CD4-positive, alpha-beta memory T cell (primary cell): ENCODE data around the gene RGP1. TPM values are rescaled to one million over a fixed set of nuclear protein-coding genes. Genes with fewer than 3 reads are reported as not detected.
A peak's percentile ranks its signal among the peaks of the same experiment; 100 is the strongest.

Experiments
- CTCF ChIA-PET: fragments of 350-600 bp; sonication (Branson Sonifier 250); formaldehyde crosslinking; loops from one replicate; lab custom pipeline; 2021; ENCODE audit warnings: inconsistent platforms; ENCODE audit not compliant: partially characterized antibody; lab: Charles Lee
- POLR2A ChIA-PET: fragments of 350-600 bp; sonication (Branson Sonifier 250); formaldehyde crosslinking; loops from one replicate; lab custom pipeline; 2021; ENCODE audit not compliant: partially characterized antibody; lab: Charles Lee
- DNase-seq, 5 donors: peaks; one replicate each; pipeline versions ENCODE4 v3.0.0 to v3.0.0-alpha.2; 2020 to 2022; ENCODE audit warnings: mixed read lengths in 1 of 5
- H3K27ac ChIP-seq: one replicate; pipeline ENCODE4 v1.7.0; 2013; ENCODE audit warnings: low read depth, low read length
- H3K27me3 ChIP-seq: 2 replicates; pipeline ENCODE4 v1.7.0; 2013; ENCODE audit warnings: mild to moderate bottlenecking, low read length, moderate library complexity; ENCODE audit not compliant: insufficient read depth
- H3K36me3 ChIP-seq: 2 replicates; pipeline ENCODE4 v1.7.0; 2013; ENCODE audit warnings: mild to moderate bottlenecking, low read length, moderate library complexity; ENCODE audit not compliant: insufficient read depth
- H3K4me1 ChIP-seq: 2 replicates; pipeline ENCODE4 v1.7.0; 2013; ENCODE audit warnings: mild to moderate bottlenecking, low read length, moderate library complexity; ENCODE audit not compliant: insufficient read depth
- H3K4me3 ChIP-seq, 2 donors: one replicate each; pipeline ENCODE4 v1.7.0; 2013; ENCODE audit warnings: low read length in 2 of 2, mild to moderate bottlenecking in 1 of 2
- H3K9me3 ChIP-seq, 2 donors: one replicate each; pipeline ENCODE4 v1.7.0; 2013; ENCODE audit warnings: low read length in 2 of 2, control low read depth in 1 of 2; ENCODE audit not compliant: control insufficient read depth in 1 of 2
- H3K27ac Mint-ChIP-seq, 7 donors: one replicate each; pipeline ENCODE4 v1.8.0; 2020 to 2021; ENCODE audit warnings: mixed read lengths in 7 of 7, mild to moderate bottlenecking in 6 of 7, inconsistent platforms in 3 of 7, moderate library complexity in 3 of 7
- H3K27me3 Mint-ChIP-seq, 2 donors: one replicate each; pipeline ENCODE4 v1.8.0; 2020 to 2021; ENCODE audit warnings: mixed read lengths in 2 of 2
- H3K36me3 Mint-ChIP-seq, 2 donors: one replicate each; pipeline ENCODE4 v1.8.0; 2020 to 2021; ENCODE audit warnings: mixed read lengths in 2 of 2, inconsistent platforms in 1 of 2, mild to moderate bottlenecking in 1 of 2
- H3K4me1 Mint-ChIP-seq, 4 donors: one replicate each; pipeline ENCODE4 v1.8.0; 2020 to 2021; ENCODE audit warnings: mixed read lengths in 4 of 4, mild to moderate bottlenecking in 1 of 4
- H3K4me3 Mint-ChIP-seq, 8 donors: one replicate each; pipeline ENCODE4 v1.8.0; 2020 to 2021; ENCODE audit warnings: mixed read lengths in 8 of 8, mild to moderate bottlenecking in 7 of 8, moderate library complexity in 6 of 8, inconsistent platforms in 3 of 8
- H3K9me3 Mint-ChIP-seq, 8 donors: one replicate each; pipeline ENCODE4 v1.8.0; 2020 to 2021; ENCODE audit warnings: mixed read lengths in 8 of 8, mild to moderate bottlenecking in 5 of 8, inconsistent platforms in 3 of 8, moderate library complexity in 1 of 8
- intact Hi-C: fragments of 100-400 bp; cut with micrococcal nuclease; formaldehyde crosslinking; loops from one replicate; pipeline ENCODE4 v1.15.1; 2023
- polyA plus RNA-seq, 2 donors: library from polyadenylated mRNA; unstranded; fragments of 300-500 nt; fragmentation: Illumina TruSeq; gene quantifications; one replicate each; pipeline ENCODE4 v1.2.3, GENCODE V29; 2021
- total RNA-seq, 2 experiments: library from RNA; stranded (reverse); gene quantifications; one replicate each; pipeline ENCODE4 v1.2.3, GENCODE V29; 2021

The RGP1 gene
- total and polyA plus RNA-seq, 4 experiments from 2014 or later: 6.1 to 33.8 (median 20.9) TPM

DNA sequence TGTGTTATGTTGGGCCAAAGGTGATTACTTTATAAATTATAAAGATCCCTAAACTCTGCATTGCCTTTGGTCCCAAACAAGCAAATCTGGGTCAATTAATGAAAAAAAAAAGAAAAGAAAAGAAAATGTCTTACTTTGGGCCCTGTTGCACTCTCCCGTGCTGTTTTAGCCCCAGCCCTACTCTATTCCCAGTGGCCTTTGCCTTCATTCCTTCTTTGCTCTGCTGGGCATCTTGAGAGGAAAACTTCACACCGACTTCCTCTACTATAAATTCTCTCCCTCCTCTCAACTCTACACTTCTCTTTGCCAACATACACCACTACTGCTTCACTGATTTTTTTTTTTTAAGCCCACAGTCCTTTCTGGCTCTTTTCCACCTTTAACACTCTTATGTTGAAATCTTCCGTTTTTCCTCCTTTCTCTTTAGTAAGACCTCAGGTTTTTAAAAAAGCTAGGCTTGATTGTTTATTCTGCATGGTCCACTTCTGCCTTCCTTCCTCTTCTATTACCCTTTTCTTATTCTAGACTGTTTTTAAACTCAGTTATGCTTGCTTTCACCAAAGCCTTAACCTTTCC, 9.5 kb downstream of the RGP1 start:
- POLR2A ChIA-PET: interaction anchor here (0.7 to 3.1 kb wide), 5 partner anchors 15 to 112 kb away, joined by 3 to 15 read pairs (median 3); partner anchors contain the start of genes CREB3 and TLN1
- H3K9me3 ChIP-seq: no peaks in the 10 kb centered on the region
- Mint-ChIP-seq H3K36me3 (peaks cover 8 to 14% of the 10 kb centered on the region in 2 donors), H3K27me3 (no peaks in the 10 kb centered on the region), H3K27ac (peak overlapping the region in 6 of 7 donors; percentile 26 to 95 (median 69)), H3K4me3 (peak overlapping the region; percentile 16 to 100 (median 48)), H3K9me3 (peaks cover 0 to 2% (median 0%) of the 10 kb centered on the region in 8 donors), H3K4me1 (peaks cover 25 to 68% (median 51%) of the 10 kb centered on the region in 4 donors)
- H3K4me1 ChIP-seq: peaks cover 22% of the 10 kb centered on the region
- no peak overlapping the region for H3K4me3 ChIP-seq
- DNase-seq: no peak
- intact Hi-C loops: no loop called here
- H3K27me3 ChIP-seq: no peaks in the 10 kb centered on the region
- CTCF ChIA-PET: interaction anchor here (1.0 to 4.0 kb wide), 4 partner anchors 12 to 61 kb away, joined by 3 to 33 read pairs (median 6); partner anchors contain the start of genes GBA2 and RGP1
- no peak overlapping the region for H3K27ac ChIP-seq
- peaks cover 5% of the 10 kb centered on the region for H3K36me3 ChIP-seq

DNA sequence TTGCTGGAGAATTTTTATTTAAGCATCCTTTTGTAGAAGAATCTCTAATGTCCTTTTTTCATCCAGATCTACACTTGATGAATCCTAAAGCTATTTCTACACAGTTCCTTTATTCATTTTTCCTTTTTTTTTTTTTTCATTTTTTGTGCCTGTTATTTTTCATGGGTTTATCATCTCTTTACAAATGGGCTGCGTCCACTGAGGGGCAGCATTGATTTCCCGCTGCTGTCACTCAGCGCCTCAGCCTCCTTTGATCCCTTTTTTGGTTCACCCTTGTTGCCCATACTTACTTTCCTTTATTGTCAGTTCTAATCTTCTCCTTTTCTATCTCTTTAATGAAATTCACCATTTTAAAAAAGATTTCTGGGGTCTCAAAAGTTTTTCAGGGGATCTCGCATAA, 10.7 kb downstream of the RGP1 start:
- H3K4me3 ChIP-seq: no peak overlapping the region
- CTCF ChIA-PET: interaction anchor here (0.6 to 2.5 kb wide), 4 partner anchors 23 to 63 kb away, joined by 3 to 6 read pairs (median 4); no protein-coding TSS in a partner anchor
- Mint-ChIP-seq H3K4me1 (peaks cover 27 to 67% (median 49%) of the 10 kb centered on the region in 4 donors), H3K9me3 (peaks cover 0 to 2% (median 0%) of the 10 kb centered on the region in 8 donors), H3K27ac (peak overlapping the region in 1 of 7 donors; percentile 37), H3K27me3 (no peaks in the 10 kb centered on the region), H3K4me3 (peak overlapping the region in 5 of 8 donors; percentile 12 to 52 (median 13)), H3K36me3 (peaks cover 2 to 9% of the 10 kb centered on the region in 2 donors)
- H3K27ac ChIP-seq: no peak overlapping the region
- no peaks in the 10 kb centered on the region for H3K36me3 ChIP-seq
- H3K9me3 ChIP-seq: no peaks in the 10 kb centered on the region
- DNase-seq: no peak
- intact Hi-C loops: no loop called here
- POLR2A ChIA-PET: no interaction called here
- H3K27me3 ChIP-seq: no peaks in the 10 kb centered on the region
- peaks cover 22% of the 10 kb centered on the region for H3K4me1 ChIP-seq

DNA sequence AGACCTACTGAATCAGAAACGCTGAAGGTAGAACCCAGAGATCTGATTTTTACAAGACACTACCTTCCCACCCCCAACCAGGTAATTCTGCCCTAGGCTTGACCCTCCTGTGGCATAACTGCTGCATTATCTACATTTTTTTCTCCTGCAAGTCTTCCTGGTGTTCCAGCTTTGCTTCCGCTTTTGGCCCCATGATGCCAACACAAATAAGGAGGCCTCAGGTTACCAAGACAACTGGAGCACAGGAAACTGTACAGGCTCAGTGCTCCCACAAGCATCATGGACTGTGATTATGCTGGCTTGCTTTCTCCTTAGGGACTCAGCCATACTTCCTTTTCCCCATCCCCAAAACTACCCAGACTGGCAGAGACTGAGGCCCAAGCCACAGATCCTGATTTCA, 11.6 kb downstream of the RGP1 start:
- Histone ChIP-seq H3K36me3 (no peaks in the 10 kb centered on the region), H3K9me3 (no peaks in the 10 kb centered on the region), H3K4me3 (no peak overlapping the region), H3K27me3 (no peaks in the 10 kb centered on the region), H3K27ac (no peak overlapping the region), H3K4me1 (peaks cover 22% of the 10 kb centered on the region)
- POLR2A ChIA-PET: interaction anchor here (2.1 kb wide), 1 partner anchor 12 kb away, joined by 7 read pairs; the partner anchor contains the start of genes GBA2 and RGP1
- no peak overlapping the region for H3K4me3 Mint-ChIP-seq
- peaks cover 0 to 2% (median 0%) of the 10 kb centered on the region in 8 donors for H3K9me3 Mint-ChIP-seq
- H3K4me1 Mint-ChIP-seq: peaks cover 27 to 66% (median 48%) of the 10 kb centered on the region in 4 donors
- CTCF ChIA-PET: interaction anchor here (0.6 to 2.5 kb wide), 4 partner anchors 26 to 103 kb away, joined by 3 to 6 read pairs (median 3); partner anchors contain the start of genes CCDC107 and RMRP
- peak overlapping the region in 1 of 7 donors; percentile 56 for H3K27ac Mint-ChIP-seq
- H3K27me3 Mint-ChIP-seq: no peaks in the 10 kb centered on the region
- intact Hi-C loops: no loop called here
- no peak for DNase-seq
- H3K36me3 Mint-ChIP-seq: peaks cover 2 to 9% of the 10 kb centered on the region in 2 donors

DNA sequence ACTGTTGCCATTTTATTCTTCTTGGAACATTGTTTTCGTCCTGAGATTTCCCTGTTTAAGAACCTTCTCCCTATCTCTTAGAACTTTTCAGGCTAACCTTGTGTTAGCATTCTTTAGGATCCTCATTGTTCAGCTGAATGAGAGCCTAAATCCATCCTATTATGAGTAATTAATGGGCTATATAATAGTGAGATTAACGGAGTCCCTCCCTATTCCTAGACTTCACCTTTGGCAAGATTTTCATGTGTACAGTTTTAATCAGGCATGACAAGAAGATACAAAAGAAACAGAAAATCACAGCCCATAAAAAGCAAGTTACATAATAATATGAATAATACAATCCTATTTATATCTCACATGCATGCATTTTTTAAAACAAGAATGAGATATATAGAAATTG, 14.1 kb downstream of the RGP1 start:
- no peaks in the 10 kb centered on the region for H3K27me3 Mint-ChIP-seq
- no peaks in the 10 kb centered on the region for H3K36me3 ChIP-seq

DNA sequence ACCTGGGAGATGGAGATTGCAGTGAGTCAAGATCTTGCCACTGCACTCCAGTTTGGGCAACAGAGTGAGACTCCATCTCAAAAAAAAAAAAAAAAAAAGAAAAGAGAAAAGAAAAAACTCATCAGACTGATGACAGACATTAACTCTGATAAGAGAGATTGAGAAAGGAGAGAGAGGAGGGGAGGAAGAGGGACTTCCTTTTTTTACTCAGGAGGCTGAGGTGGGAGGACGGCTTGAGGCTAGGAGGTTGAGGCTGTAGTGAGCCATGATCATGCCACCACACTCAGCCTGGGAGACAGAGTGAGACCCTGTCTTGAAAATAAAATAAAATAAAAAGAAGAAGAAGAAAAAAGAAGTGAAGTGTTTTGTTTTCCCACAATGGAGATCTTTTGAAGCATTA, 14.7 kb downstream of the RGP1 start:
- Histone ChIP-seq H3K4me3 (no peak overlapping the region), H3K4me1 (peaks cover 3% of the 10 kb centered on the region), H3K9me3 (no peaks in the 10 kb centered on the region), H3K36me3 (no peaks in the 10 kb centered on the region), H3K27ac (no peak overlapping the region), H3K27me3 (no peaks in the 10 kb centered on the region)
- Mint-ChIP-seq H3K4me1 (peaks cover 13 to 42% (median 33%) of the 10 kb centered on the region in 4 donors), H3K4me3 (no peak overlapping the region), H3K9me3 (peaks cover 0 to under 1% (median 0%) of the 10 kb centered on the region in 8 donors), H3K27ac (peak overlapping the region in 2 of 7 donors; percentile 19 to 57), H3K36me3 (peaks cover 1 to 9% of the 10 kb centered on the region in 2 donors), H3K27me3 (no peaks in the 10 kb centered on the region)
- ChIA-PET CTCF (no interaction called here), POLR2A (interaction anchor here (0.7 kb wide), 1 partner anchor 37 kb away, joined by 3 read pairs; no protein-coding TSS in a partner anchor)
- intact Hi-C loops: no loop called here
- DNase-seq: no peak

More for the DNA sequence above, 14.1 kb downstream of the RGP1 start:
- Histone ChIP-seq H3K27ac (no peak overlapping the region), H3K27me3 (no peaks in the 10 kb centered on the region), H3K4me3 (no peak overlapping the region), H3K4me1 (peaks cover 9% of the 10 kb centered on the region), H3K9me3 (no peaks in the 10 kb centered on the region)
- Mint-ChIP-seq H3K36me3 (peaks cover 1 to 9% of the 10 kb centered on the region in 2 donors), H3K9me3 (peaks cover 0 to 2% (median 0%) of the 10 kb centered on the region in 8 donors), H3K4me3 (no peak overlapping the region), H3K27ac (no peak overlapping the region), H3K4me1 (peaks cover 18 to 46% (median 35%) of the 10 kb centered on the region in 4 donors)
- POLR2A ChIA-PET: interaction anchor here (0.6 to 0.9 kb wide), 2 partner anchors 31 to 50 kb away, joined by 3 read pairs; partner anchors contain the start of gene CREB3
- CTCF ChIA-PET: interaction anchor here (1.3 kb wide), 1 partner anchor 116 kb away, joined by 3 read pairs; no protein-coding TSS in a partner anchor
- intact Hi-C loops: no loop called here
- no peak for DNase-seq

DNA sequence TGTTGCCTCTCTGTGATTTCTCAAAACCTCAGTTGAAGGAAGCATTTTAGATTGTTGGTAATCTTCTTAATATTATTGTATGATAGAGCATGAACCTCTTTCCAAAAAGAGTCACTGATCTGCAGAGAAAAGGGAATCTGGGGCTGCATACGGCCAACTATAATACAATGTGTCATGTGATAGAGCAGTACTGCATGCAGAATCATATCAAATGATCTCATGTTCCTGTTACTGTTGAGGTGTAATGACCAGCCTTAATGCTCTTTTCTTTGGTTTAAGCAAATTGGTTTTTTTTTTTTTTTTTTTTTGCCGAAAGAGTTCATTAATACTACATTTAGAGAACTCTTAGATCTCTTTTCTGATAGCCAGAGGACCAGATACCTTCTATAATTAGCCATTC, 17.9 kb downstream of the RGP1 start:
- no peak overlapping the region for H3K27ac ChIP-seq
- Mint-ChIP-seq H3K4me1 (peaks cover 6 to 24% (median 15%) of the 10 kb centered on the region in 4 donors), H3K9me3 (no peaks in the 10 kb centered on the region), H3K36me3 (peaks cover 1 to 4% of the 10 kb centered on the region in 2 donors), H3K27ac (no peak overlapping the region), H3K27me3 (no peaks in the 10 kb centered on the region), H3K4me3 (no peak overlapping the region)
- intact Hi-C loops: no loop called here
- POLR2A ChIA-PET: no interaction called here
- no peaks in the 10 kb centered on the region for H3K9me3 ChIP-seq
- H3K4me1 ChIP-seq: peaks cover 3% of the 10 kb centered on the region
- no peak for DNase-seq
- CTCF ChIA-PET: no interaction called here
- no peaks in the 10 kb centered on the region for H3K36me3 ChIP-seq
- H3K27me3 ChIP-seq: no peaks in the 10 kb centered on the region
- no peak overlapping the region for H3K4me3 ChIP-seq

DNA sequence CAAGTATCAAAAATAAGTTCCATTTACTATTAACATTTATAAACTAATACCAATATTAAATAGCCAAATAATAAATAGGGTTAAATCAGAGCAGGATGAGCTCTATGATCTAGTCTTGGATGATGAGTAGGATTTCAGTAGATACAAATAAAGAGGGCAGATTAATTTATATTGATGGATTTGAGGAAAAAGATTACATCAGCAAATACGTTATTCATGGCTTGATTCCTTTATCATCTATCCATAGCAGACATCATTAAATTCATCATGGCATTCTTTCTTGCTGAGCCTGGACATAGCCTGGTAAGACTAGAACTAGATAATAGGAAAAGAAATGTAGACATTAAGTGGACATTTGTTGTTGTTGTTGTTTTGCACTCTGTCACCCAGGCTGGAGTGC, 18.4 kb downstream of the RGP1 start:
- ChIA-PET CTCF (no interaction called here), POLR2A (no interaction called here)
- H3K36me3 Mint-ChIP-seq: peaks cover 1 to 4% of the 10 kb centered on the region in 2 donors
- Histone ChIP-seq H3K9me3 (no peaks in the 10 kb centered on the region), H3K27me3 (no peaks in the 10 kb centered on the region), H3K4me1 (peaks cover 3% of the 10 kb centered on the region), H3K36me3 (no peaks in the 10 kb centered on the region), H3K27ac (no peak overlapping the region), H3K4me3 (no peak overlapping the region)
- H3K27ac Mint-ChIP-seq: no peak overlapping the region
- no peak for DNase-seq
- H3K4me3 Mint-ChIP-seq: no peak overlapping the region
- H3K4me1 Mint-ChIP-seq: peaks cover 6 to 20% (median 12%) of the 10 kb centered on the region in 4 donors
- H3K27me3 Mint-ChIP-seq: no peaks in the 10 kb centered on the region
- intact Hi-C loops: no loop called here
- H3K9me3 Mint-ChIP-seq: no peaks in the 10 kb centered on the region
